GM18507 (cell line): ENCODE results near the gene ADCY9.

Experiments used
- DNase-seq: peaks from one replicate; pipeline ENCODE4 v3.0.0; 2011; ENCODE audit warnings: low read depth; ENCODE audit not compliant: insufficient read length; ENCODE audit errors: extremely low spot score
- FAIRE-seq: peaks from 2 replicates; lab custom pipeline; 2011; peaks lifted over from hg19 to GRCh38; lab: Jason Lieb, UNC

ADCY9 gene

DNA sequence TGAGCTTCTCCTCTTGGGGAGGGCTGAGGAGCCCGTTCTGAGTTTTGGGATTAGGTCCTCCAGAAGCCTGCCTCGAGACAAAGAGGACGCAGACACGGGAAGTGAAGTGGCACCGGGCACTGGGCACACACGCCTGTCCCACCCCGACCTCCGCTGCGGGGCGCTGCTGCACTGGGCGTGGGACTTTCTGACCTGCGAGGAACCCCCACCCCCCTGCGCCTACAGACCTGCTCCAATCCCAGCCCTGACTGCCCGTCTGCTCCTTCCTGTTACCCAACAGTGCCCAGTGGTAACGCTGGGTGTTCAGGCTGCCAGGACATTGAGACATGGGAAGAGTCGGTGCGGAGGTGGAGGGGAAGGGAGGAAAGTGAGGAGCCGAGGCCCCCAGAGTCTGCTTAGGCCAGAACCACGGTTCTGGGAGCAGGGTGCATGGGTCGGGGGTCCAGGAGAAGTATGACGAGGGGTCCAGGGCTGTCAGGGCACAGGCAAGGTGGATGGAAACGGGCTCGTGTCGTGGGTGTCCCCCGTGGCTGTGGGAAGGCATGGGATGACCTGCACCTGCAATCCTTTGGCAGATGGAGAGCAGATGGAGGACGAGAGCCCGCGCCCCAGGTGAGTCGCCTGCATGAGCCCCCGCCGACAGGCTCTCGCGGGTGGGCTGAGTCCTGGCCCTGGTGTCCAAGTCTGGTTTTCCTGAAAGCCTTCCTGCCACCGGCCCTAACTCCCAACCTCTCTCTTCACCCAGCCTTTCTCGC is 123.8 kb downstream of the ADCY9 start:
- DNase-seq: no peak
- FAIRE-seq: no peak

- FAIRE-seq (no peak), DNase-seq (no peak)
Observed at GRCh38 chr16:3988824-3989223, 127.4 kb downstream of the ADCY9 start.

- no peak for FAIRE-seq
Observed at GRCh38 chr16:3988011-3988410, 128.2 kb downstream of the ADCY9 start.

DNA sequence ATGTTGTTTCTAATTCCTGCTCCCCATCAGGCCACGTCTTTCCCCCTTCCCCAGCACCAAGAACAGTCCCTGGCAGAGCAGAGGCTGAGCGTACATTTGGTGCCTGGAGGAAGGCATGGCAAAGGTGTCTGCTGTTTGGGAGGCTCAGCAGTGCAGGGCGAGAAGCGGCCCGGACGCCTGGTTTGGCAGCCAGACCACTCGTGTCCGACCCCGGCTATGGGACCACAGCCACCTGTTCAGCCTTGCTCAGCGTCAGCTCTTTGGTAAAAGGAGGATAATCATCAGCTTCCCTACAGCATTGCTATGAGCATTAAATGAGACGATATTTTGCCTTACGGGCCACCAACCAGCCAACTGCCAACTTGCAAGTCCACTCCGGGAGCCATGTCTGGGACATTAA is 129.0 kb downstream of the ADCY9 start:
- FAIRE-seq (no peak), DNase-seq (no peak)

More at GRCh38 chr16:3988011-3988410, 128.2 kb downstream of the ADCY9 start:
- DNase-seq: no peak

- FAIRE-seq: no peak
Observed at GRCh38 chr16:3986235-3986544, 130.1 kb downstream of the ADCY9 start.

DNA sequence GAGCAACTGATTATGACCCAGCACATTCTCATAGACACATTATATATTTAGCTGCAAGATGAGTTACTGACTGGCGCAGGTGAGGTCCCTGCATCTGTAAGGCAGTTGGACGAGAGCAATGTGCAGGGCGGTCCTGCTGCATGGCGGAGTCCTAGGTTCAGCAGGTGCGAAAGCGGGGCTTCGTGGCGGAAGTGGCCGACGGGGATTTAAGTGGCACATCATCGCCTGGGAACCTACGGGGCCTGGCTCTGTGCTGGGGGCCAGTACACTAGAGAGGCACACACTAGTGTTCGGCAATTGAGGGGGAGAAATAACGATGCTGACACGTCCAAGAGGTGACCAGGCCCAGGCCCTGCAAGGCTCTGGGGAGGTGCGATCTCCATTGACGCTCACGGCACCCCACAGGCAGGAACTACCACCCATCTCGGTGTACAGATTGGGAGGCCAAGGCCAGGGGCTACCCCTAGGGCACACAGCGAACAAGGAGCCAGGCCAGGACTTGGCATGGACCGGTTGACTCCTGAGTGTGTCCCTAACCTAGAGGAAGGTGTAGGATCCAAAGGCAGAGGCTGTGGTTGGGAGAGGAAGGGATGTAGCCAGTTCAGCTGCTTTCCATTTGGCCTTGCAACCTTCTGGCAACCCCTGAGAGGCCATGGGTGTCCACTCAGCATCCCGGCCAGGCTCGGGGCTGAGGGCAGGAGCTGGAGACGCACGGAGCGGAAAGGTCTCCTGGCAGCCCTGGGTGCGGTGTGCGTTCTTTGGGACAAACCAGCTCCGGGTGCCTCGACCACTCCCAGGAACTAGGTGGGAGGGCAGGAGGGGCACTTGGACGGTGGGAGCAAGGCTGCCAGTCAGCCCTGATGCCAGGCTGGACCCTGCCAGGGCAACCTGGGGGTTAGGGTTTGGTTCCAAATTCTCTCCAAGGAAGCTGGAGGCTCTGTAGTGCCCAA is 131.9 kb downstream of the ADCY9 start:
- no peak for DNase-seq
- FAIRE-seq: no peak

More at GRCh38 chr16:3986235-3986544, 130.1 kb downstream of the ADCY9 start:
- no peak for DNase-seq

DNA sequence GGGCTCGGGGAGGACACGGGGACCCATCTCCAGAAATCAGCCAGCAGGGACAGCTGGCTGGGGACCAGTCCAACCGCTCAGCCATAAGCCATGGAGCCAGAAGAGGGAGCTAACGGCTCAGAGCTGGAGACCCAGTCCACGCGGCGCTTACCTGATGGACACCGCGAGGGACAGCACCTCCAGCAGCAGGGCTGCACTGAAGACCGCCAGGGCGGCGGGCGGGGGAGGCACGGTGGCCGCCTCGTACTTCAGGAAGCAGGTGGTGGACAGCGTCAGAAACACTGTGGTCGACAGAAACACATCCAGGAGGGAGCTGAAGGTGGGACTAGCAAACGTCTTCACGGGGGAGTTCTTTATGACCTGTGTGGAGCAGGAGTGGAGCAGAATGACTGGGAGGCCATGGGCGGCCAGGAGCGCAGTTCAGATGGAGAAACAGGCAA is 133.1 kb downstream of the ADCY9 start:
- DNase-seq (peak; percentile 25), FAIRE-seq (no peak)

GRCh38 chr16:3982216-3982615 is 134.0 kb downstream of the ADCY9 start:
- DNase-seq: no peak
- no peak for FAIRE-seq

GRCh38 chr16:3980253-3981111 is 135.8 kb downstream of the ADCY9 start:
- FAIRE-seq (no peak), DNase-seq (no peak)

DNA sequence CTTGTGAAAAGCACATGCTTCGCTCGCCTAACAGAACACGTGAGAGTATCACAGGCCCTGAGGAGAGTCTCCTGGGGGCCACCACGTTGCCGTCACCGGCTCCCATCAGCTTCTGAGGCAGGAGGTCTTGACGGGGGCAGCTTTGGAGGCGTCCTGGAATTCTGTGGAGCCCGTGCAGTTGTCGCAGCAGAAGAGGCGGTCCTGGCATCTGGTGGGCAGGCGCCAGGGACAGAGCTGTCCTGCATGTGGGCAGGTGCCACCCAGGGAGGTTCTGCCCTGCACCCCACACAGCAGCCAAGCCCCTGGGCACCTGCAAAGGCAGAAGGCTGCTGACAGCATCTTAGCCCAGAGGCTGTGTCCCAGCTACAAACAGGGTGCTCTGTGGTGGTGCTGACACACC is 136.7 kb downstream of the ADCY9 start:
- DNase-seq (no peak), FAIRE-seq (no peak)

GRCh38 chr16:3979070-3979469 is 137.2 kb downstream of the ADCY9 start:
- FAIRE-seq (no peak), DNase-seq (no peak)

- no peak for FAIRE-seq
- DNase-seq: no peak
Observed at GRCh38 chr16:3977376-3977775, 138.9 kb downstream of the ADCY9 start.

GRCh38 chr16:3974751-3975150 is 141.5 kb downstream of the ADCY9 start:
- FAIRE-seq: no peak

DNA sequence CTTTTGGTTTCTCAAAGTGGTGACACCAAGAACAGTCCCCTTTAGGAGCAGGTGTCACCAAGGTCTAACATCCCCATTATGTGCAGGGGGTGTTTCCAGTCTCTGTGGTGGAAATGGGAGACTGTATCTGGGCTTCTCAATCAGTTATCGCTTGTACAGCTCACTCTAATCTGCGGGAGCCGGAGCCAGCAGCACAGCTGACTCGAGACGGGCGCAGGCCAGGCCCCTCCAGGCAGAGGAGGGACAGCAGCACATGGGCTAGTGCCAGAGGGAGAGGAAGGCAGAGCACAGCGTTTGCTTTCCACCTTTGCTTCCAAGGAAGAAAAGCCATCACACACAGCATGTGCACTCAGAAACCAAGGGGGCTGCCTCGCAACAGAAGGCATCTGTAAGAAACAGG is 144.5 kb downstream of the ADCY9 start:
- FAIRE-seq: no peak
- no peak for DNase-seq

More at GRCh38 chr16:3974751-3975150, 141.5 kb downstream of the ADCY9 start:
- no peak for DNase-seq

DNA sequence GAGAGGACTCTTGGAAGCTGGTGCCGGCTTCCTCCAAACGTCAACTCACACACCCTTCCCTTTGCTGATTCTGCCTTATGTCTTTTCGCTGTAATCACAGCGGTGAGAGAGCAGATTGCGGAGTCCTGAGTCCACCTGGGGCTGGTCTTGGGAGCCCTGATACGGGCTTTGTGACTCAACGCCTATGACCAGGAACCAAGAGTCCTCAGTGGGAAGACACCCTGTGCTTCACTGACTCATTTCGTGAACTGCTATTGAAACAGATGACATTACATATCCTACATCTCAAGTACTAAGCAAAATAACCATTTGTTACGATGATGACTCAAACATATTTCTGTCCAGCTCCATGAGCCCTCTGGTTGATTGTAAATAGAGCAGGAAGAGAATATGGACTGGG is 145.0 kb downstream of the ADCY9 start:
- FAIRE-seq: no peak

DNA sequence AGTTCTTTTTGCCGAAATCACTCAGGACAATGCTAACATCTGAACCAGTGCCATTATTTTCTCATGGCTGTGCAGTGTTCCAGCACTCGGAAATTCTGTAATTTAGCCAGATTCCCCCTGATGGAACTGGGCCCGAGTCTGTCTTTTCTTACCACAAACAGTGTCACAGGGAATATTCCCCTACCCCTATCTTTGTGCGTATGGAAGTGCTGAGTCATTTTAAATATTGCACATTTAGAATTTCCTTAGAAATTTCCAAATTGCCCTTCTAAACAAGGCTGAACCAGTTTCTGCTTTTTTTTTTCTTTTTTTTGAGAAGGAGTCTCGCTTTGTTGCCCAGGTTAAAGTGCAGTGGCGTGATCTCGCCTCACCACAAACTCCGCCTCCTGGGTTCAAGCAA is 147.7 kb downstream of the ADCY9 start:
- FAIRE-seq: no peak
- no peak for DNase-seq

More for the DNA sequence above, 145.0 kb downstream of the ADCY9 start:
- no peak for DNase-seq

- FAIRE-seq: no peak
Observed at GRCh38 chr16:3966681-3967080, 149.6 kb downstream of the ADCY9 start.

DNA sequence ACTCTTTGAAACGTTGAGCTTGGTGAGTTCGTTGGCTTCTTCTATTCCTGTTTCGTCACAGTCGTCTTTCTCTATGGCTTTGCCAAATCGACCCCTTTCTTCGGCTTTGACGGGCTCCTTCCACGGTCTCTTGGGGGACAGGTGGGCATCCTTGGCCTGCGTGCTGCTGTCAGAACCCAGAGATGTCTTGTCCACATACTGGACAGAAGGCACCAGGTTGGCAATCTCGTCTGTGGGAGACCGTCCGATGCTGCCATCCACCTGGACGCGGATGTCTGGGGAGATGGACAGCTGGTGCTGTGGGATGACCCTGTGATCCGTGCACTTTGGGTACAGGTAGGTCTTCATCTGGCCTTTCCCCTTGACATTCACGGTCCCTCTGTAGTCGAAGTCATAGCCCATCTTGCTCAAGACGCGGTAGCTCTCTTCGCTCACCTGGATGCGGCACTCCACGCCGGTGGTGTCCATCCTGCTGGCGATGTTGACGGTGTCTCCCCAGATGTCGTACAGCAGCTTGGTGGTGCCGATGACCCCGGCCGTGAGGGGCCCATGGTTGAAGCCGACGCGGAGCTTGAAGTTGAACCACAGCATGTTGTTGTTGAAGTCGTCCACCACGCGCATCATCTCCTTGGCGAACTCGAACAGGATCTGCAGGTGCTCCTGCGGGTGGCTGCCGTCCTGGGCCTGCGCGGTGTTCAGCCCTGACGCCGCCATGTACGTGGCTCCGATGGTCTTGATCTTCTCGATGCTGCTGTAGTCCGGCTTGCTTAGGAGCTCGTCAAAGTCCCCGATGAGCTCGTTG is 150.3 kb downstream of the ADCY9 start:
- DNase-seq (no peak), FAIRE-seq (no peak)

More at GRCh38 chr16:3966681-3967080, 149.6 kb downstream of the ADCY9 start:
- DNase-seq: no peak

- FAIRE-seq: no peak
- no peak for DNase-seq
Observed at GRCh38 chr16:3965306-3965705, 150.9 kb downstream of the ADCY9 start.
